DLD1 (cell line): Measurements from ENCODE around the gene AGXT2.

Source experiments
- in situ Hi-C: cut with HindIII; loops from 2 replicates; pipeline ENCODE4 v1.10.0; 2017; ENCODE audit warnings: low sequenced_read_pairs

Gene AGXT2

DNA sequence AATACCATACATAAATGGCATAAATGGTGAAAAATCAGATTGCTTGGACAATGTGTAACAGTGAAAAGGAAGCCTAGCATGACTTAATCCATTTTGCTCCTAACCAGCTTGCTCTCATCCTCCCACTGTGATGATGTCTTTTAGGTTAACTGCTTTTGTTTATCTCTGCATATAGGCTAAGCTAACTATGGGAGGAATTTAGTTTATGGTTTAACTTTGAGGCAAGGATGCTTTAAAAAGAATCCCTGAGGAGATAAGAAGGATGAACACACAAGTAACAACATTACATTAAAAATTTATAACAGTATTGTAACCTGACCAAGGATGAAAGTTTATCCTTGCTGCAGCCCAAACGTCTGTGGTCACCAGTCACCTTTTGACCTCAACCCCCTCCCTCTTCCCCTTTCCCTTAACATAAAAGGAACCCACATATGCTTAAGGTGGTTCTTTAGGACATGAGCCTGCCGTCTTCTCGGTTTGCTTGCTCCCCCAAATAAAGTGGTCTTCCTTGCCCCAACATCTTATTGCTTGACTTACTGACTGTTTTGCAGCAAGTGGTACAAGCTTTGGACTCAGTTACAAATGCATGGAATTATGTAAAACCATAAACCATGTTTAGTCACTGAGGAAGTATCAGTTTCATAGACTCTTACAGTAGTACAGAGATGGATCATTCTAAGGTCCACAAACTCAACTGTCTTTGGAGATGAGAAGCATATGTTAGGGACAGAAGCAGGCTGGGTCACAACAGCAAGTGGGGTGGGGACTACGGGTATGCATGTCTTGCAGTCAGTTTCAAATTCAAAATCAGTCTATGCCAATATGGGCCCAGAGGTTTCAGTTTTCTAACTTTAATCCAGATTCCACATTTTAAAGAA is 31.3 kb downstream of the AGXT2 start:
- in situ Hi-C loops, result no loop called here

DNA sequence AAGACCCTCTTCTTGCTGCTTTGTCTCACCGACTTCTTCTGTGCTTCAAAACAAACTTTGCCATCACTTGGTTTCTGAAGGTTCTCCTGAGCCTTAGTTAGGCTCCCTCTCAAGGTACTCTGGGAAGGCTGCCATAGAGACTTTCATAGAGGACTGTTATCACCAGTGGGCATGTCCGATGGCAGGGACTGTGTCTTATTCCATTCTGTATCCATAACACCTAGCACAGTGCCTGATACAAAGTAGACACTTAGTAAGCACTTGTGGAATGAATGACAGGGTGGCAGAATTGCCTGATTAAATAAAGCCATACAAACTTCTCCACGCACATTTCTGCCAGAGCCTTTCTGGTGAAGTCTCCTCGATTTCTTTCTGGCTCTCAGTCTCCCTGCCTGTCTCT is 32.7 kb downstream of the AGXT2 start:
- in situ Hi-C loops, result no loop called here

DNA sequence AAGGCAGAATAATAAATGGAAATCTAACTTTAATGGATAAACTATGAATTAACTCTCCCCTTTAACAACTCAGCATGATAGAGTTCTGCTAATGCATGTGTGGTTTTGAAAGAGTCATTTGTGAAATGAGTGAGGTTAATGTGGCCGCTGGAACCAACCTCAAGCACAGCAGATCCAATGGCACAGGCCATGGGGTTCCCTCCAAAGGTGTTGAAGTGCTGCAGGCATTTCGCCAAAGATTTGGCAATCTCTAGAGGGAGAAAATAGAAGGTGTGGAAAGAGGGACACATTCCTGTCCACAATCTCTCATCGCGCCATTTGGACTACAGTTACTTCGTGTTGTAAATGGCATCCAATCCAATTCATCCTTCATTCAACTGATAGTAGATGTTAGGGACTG is 35.0 kb downstream of the AGXT2 start:
- in situ Hi-C loops, result no loop called here

DNA sequence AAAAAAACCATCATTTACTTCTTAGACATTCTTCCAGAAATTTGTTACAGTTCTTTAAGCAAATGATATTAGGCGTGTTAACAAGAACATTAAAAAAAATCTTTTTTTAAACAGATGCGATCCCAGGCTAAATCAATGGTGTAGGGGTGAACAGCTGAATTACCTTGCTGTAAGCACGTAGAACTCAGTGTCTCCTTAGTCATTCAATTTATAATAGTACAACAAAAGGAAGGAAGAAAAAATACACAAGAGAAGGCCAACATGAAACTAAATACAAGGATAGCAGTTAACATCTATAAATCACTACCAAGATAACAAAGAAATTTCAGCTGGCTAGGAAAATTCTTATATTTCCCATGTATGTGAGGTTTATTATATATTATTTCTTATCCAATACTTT is 35.4 kb downstream of the AGXT2 start:
- in situ Hi-C loops, result no loop called here

DNA sequence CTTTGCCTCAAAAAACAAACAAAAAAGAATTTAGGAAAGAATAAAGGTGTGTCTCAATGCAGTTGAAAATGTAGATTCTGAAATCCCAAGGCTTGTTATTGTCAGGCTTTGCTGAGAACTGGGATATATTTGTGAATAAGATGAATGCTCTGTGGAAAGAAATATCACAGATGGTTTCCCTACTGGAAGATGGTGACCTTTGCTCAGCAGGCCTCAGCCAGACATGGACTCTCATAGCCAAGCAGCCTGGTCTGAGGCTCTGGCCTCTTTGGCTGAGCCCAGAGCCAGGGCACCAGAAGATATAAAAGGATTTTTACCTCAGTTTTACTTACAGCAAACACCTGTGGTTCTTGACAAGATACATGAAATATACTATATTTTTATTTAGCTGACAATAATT is 37.1 kb downstream of the AGXT2 start:
- in situ Hi-C loops, result no loop called here

DNA sequence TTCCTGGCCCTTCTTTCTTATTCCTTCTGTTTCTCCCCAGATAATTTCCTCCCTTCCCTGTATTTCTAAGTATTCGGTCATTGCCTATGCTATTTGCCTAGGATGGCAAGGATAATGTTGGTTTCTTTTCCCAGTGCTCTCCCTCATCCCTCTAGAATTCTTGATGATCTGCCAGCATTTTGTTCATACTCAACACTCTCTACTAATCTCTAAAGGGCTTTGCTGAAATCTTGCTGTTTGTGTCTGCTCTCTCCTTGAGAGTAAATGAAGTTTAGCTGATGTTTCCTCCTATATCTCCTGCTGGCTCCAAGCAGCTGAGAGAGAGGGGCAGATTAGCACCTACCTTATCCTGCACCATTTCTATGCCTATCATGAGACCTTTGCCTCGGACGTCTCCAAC is 38.1 kb downstream of the AGXT2 start:
- in situ Hi-C loops, result no loop called here

DNA sequence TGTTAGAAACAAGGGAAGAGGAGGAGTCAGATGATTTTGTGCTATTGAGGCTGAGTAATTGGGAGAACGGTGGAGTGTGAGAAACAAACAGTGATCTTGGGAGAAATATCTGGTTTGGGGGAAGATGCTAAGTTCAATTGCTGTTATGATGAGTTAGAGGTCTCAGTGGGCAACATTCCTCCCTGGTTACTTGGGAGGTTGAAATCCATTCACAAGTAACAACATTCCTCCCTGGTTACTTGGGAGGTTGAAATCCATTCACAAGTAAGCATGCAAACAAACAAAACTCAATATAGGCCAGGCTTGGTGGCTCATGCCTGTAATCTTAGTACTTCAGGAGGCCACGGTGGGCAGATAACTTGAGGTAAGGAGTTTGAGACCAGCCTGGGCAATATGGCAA is 38.7 kb downstream of the AGXT2 start:
- in situ Hi-C loops, result no loop called here

DNA sequence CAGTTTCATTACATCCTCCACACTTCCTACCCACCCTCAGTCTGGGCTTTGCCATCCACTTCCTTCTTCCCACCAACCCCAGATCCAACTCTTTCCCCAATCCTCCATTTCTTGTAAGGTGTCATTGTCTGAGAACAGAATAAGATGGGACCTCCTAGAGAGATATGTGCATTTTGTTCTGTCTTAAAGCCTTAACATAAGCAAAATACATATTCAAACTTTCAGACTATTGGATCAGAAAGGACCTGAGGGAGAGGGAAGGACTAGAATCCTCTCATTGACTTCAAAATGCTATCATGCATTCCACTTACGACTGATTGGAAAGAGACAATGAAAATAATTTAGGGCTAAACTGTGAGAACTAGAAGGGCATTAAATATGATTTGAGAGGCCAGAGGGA is 43.0 kb downstream of the AGXT2 start:
- in situ Hi-C loops, result no loop called here

DNA sequence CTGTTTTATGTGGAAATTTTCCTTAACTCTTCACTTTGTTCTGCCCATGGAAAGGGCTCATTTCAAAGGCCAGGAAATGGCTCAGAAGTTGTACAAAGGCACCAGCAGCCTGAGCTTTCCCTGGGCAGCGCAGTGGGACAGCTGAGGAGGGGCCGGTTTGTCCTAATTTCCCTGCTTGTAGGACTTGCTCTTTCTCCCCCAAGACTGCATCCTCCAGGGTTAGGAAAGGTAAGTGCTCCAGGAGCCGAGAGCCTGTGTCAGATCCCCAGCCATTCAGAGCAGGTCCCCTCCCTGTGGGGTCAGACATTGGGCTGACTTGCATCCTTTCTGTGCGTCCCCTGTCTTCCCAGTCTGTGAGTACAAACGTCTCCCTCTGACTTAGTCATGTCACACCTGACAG is 43.5 kb downstream of the AGXT2 start:
- in situ Hi-C loops, result no loop called here

DNA sequence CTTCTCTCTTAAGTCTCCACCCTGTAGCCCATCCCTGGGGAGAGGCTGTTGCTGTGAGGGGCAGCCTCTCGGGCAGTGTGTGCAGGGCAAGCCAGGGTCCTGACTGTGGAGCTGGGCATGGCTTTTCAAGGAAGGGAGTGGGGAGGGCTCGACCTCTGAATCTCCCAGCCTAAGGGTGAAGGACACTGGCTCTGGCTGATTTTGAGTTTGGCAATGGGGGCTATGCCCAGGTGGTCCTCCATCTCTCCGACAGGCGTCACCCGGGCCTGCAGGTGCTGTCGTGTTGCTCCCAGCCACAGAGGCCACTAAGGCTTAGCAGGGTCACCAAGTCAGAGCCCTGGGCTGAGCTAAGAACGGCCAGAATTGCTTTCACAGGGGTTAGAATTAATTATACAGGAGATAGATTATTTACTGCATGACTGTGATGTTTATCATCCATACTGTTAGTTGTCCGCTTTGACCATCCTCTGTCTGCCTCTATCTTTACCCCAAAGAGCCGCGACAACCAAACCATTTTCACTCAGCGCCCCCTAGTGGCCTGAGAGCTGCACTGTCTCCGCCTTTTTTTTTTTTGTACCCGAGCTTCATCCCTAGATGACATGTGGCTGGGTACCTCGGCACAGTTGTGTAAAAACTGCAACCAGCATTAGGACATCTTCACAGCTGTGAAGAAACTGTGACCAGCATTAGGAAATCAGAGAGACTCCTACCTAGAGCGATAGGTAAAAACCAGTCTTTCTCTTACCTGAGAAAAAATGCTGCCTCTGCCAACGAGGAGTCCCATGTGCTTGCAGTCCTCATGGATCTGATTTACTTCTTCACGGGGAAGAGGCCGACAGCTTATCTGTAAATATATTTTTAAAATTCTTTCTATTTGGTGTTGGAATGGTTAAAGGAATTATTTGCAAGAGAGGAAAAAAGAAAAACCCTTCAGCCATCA is 44.5 kb downstream of the AGXT2 start:
- in situ Hi-C loops, result no loop called here

DNA sequence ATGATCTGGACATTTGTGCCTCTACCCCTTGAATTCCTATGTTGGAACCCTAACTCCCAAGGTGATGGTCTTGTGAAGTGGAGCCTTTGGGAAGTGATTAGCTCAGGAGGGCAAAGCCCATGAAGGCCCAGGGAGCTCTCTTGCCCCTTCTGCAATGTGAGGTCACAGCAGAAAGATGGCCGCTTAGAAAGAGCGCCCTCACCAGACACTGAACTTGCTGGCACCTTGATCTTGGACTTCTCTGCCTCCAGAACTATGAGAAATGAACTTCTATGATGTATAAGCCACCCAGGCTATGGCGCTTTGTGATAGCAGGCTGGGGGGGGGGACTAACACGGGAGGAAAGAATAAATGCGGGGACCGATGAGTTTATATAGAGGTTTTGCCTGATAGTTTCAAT is 45.3 kb downstream of the AGXT2 start:
- in situ Hi-C loops, result no loop called here

DNA sequence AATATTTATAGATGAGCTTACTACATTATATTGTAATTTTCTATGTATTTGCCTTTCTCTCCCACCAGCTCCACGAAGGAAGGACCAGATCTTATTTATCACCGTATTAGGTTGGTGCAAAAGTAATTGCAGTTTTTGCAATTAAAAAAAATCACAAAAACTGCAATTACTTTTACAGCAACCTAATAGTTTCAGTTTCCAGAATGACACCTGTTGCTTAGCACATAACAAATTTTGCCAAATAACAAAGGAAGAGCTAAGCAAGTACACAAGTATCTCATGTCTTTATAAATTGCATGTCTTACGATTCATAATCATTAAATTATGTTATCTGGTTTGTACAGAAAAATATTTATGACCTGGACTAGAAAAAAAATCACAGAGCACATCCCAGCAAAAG is 45.9 kb downstream of the AGXT2 start:
- in situ Hi-C loops, result no loop called here

DNA sequence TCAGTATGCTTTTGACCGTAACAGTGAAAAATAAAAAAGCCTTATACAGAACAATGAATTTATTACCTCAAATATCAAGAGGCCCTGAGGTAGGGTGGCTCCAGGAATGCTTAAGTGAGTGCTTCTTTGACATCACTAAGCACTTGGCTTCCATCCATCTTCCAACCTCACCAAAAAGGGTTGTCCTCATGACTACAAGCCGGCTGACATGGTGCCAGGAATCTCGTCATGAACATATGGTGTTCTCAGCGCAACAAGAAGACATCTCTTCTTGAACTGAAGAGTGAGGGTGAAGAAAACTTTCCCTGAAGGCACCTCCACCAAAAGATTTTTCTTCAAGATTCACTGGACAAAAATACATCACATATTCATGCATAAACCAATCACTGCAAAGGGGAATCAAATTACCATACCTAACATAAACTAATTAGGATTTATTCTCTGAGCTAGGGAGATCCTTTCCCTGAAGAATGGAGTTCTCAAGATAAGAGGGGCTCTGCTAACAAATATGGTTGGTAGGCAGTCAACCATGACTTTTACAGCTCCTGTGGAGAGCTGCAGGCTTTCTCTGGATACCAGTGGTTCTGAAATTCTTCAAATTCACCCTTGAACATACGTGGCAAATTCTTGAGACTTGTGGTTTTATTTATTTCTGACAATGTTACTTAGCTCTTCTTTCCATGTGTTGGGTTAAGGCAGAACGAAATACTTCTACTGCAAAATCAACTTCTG is 49.5 kb downstream of the AGXT2 start:
- in situ Hi-C loops, result no loop called here

DNA sequence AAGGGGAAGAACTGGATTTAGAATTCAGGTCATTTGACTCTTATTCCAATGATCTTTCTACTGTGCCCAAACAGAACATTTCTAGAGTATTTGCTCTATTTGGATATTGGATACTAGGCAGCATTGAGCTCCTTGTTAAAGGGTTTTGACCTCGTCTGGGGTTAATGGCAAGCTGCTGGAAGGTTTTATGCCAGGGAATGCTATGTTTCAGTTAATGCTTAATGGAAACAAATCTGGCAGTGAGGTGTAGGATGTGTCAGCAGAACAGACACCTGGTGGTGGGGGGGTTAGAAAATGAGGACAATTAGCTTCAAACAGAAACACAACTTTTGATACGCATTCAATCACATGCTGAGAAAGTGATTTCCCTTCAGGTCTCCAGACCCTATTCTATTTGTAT is 51.5 kb downstream of the AGXT2 start:
- in situ Hi-C loops, result no loop called here

DNA sequence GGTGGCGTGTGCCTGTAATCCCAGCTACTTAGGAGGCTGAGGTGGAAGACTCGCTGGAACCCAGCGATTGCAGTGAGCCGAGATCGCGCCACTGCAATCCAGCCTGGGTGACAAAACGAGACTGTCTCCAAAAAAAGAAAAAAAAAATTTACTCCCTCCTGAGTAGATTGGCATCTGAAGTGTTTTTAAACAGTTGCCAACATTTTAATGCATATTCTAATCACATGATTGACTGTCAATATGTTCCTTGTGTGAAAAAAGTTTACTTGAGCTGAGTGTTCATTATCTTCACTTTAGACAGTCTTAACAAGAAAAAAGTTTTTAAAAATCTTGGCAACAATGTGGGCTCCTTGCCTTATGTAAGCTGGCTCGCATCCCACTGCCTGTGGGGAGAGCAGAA is 53.8 kb downstream of the AGXT2 start:
- in situ Hi-C loops, result no loop called here

DNA sequence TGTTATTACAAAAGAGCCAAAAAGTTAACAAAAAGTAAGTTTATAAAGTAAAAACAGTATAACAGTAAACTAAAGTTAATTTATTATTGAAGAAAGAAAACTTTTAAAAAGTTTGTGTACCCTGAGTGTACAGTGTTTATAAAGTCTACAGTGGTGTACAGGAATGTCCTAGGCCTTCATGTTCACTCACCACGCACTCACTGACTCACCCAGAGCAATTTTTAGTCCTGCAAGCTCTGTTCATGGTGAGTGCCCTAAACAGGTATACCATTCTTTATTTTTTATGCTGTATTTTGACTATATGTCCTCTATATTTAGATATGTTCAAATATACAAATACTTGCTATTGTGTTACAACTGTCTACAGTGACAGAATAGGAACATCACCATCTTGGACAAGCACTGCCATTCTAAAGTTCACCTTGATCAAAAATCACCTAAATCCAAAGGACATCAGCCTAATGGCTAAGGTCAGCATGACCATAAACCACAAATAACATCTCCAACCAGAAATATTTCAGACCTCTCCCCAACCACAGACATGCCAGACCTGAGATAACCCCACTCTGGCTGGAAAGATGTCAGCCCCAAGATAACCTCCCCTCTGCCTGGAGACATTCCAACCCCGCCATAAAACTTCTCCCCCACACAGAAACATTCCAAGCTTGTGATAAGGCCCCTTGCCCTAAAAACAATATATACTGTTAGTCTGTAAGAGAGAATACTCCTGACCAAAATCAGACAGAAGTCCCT is 56.1 kb downstream of the AGXT2 start:
- in situ Hi-C loops, result no loop called here

DNA sequence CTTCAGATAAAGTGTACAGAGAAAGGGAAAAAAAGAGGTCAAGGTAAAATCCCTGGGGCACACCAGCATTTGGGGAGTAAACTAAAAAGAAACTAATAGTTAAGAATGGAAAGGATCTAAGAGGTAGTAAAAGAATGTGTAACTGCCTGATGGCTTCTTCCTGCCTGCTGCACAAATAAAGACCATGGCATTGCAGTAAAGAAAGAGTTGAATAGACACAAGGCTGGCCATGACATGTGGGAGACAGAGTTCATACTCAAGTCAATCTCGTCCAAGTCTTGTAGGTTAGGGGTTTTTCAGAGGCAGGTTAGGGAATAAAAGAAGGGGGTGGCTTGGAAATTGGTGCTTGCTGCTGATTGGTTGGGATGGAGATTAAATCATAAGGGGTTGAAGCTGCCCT is 60.8 kb downstream of the AGXT2 start:
- in situ Hi-C loops, result no loop called here

DNA sequence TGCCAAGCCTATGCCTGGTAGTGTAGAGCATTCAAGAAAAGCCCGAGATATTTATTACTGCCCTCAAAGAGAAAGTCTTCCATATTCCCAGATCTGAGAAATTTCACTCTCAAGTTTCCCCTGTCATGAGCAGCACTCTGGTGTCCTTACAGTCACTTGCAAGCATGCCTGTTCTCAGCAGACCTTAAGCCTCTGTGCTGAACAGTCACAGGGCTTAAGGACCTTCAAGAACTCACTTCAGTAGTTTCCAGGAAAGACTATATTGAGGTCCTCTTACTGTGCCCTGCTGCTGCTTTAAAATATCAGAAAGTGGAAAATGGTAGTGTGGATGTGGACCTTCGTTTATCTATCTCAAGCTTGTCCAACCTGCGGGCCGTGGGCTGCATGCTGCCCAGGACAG is 64.9 kb downstream of the AGXT2 start:
- in situ Hi-C loops, result no loop called here

DNA sequence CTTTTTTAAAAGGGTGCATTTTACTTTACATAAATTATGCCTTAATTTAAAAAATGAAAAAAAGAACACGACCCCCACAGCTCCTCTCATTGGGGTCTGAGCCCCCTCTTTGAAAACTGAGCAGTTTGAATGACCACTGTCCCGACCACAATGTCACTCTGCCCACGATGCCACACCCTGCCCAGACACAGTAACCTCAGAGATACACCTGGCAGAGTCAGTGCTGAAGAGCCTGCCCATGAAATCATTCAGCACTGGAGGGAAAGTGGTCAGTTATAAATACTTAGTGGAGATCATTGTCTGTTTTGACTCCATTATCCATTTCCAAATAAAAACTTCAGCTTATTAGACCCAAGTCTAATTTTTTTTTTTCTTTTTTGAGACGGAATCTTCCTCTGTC is 69.1 kb downstream of the AGXT2 start:
- in situ Hi-C loops, result no loop called here

DNA sequence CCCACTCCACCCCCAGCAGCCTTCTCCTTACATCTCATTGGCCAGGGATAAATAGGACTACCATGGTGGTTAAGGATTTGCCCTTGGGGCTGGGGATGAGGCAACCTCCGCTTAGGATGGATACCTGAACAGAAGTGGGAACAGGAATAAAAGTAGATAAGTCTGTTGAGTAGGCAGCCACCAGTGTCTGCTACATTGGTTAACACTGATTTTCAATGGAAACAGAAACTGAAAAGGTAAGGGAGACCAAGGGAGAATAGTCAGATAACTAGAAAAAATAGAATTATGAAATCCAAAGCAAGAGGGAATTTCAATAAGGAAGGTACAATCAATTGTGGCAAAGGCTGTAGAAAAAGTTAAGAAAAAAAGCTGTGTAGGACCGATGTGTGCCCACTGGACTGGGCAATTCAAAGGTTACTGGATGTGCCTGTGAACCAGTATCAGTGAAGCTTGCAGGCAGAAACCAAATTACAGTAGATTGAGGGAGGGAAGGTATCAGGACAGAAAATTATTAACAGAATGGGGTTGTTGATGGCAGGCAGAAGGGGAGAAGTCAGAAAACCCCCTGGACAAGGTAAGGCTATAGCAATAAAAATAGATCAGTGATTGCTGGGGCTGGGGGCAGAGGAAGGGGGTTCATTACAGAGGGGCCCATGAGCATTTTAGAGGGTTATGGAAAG is 69.7 kb downstream of the AGXT2 start:
- in situ Hi-C loops, result no loop called here
